Stimulated activated CD8-positive, alpha-beta memory T cell treated with anti-CD3 and anti-CD28 coated beads, Interleukin-12 subunit alpha, Interleukin-12 subunit beta, amount 100 ng/mL, for 24 hours (primary cell): ENCODE data around the gene TMEM54.

Experiments
- DNase-seq: peaks from one replicate; pipeline ENCODE4 v3.0.0-alpha.2; 2020; ENCODE audit errors: extremely low read depth

Gene TMEM54, protein sequence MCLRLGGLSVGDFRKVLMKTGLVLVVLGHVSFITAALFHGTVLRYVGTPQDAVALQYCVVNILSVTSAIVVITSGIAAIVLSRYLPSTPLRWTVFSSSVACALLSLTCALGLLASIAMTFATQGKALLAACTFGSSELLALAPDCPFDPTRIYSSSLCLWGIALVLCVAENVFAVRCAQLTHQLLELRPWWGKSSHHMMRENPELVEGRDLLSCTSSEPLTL

DNA sequence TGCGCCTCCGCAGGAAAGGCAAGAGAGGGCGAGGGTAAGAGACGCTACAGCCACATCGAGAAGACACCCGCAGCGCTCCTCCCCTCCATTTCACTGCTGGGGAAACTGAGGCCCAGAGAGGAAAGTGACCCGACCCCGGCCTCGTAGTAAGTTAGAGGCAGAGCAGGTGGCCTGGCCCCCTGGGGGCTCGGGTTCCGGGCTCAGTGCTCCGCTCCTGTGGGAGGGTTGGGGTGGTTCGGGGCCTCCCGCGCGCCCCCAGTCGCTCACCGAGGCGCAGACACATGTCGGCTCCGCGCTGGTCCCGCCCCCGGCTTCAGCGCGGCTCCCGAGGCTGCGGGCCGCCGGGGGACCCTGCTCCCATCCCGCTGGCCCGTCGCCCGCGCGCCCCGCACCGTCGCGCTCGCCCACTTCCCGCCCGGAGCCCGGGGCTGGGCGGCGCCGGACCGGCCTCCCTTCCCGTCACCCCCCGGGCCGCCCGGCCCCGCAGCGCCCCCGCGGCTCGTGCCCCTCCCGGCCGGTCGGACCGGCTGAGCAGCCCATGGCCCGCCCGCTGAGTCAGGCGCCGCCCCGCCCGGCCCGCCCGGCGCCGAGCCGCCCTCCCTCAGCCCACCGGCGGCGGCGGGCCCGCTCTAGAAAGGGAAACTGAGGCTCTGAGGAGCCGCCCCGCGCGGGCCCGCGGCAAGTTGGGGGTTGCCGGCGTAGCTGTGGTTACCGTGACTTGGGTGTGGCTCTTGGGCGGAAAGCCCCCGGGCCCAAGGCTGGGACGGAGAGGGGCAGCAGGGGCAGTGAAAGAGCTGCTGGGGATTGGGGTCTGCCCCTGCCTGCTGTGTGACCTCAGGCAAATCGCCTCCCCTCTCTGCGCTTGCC lies at the start of gene TMEM54:
TSS of gene TMEM54 (minus strand) at position 434 of the 867 bp plus-strand sequence. CDS start at position 283, 151 bp downstream.
- no peak for DNase-seq

DNA sequence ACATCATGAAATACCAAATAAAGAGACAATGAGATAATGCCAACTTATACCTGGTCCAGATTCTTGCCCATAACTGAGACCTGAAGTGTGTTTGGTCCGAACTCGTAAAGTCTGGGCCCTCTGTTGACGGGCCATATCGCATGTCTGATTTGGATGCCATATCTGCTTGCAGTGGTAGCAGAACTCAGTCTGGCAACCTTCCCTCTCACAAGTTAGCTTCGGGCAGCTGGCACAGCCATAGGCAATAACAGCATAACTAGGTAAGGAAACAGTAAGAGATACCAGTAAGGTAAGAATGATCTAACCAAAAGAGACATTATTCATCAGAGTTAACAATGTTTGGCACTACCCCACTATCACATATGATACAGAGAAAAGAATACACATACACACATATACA lies 48.3 kb upstream of the TMEM54 start:
- DNase-seq, result no peak

DNA sequence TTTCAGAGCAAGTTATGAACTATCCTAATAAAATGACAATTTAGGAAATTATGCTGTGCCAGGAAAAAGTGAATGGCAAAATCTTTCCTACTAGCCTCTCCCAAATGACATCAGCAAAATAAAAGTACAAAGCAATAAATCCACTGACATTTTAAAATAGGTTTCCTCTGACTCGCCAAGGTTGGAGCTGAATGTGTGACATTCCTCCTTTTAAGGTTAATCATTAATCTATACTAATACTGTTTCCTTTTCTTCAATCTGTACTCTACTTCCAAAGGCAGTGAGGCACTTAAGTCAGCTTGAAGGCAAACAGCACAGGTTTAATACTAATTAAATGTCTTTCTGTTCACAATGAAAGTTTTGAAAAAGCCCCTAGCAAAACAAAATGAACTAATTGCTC lies 47.7 kb upstream of the TMEM54 start:
- no peak for DNase-seq

DNA sequence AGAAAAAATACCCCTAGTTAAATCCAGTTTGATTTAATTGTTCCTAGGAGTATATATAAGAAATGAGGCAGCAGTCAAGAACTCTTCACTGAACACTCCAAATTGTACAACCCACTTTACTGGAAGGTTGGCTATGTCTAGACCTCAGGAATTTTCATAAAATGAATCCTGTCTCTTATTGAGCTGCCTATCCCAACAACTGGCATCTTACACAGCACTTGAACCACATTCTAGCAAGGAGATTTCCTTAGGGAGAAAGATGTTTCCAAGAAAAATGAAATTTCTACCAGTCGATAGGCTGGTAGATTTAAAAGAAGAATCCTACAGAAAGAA lies 47.2 kb upstream of the TMEM54 start:
- DNase-seq, result no peak

DNA sequence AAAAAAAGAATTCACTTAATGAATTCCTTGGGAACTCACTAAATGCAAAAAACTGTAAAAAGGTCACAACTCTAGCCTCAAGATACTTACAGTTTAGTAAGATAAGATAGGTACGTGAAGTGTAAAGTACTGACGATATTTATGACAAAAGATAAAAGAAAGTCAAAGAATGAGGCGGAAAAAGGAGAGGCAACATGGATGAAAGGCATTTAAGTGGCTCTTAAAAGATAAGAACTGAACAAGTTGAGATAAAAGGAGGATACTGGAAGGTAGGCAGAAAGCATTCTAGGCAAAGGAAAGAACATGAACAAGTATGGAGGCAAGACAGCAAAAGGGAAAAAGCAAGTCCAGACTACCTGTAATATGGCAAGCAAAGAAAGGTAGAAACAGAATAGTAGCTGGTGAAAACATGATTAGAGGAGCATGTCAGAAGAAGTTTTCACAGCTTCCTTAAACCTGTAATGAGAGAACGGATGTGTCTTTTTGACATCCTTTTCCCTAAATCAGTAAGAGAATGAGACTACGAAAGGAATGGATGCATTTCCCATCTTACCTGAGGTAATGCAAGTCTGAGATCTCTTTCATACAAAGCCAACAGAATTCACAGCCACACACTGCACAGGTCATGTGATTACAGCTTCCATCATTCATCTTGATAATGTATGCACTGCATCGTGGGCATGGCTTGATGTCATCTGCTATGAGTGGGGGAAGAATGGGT lies 46.6 kb upstream of the TMEM54 start:
- DNase-seq, result no peak

DNA sequence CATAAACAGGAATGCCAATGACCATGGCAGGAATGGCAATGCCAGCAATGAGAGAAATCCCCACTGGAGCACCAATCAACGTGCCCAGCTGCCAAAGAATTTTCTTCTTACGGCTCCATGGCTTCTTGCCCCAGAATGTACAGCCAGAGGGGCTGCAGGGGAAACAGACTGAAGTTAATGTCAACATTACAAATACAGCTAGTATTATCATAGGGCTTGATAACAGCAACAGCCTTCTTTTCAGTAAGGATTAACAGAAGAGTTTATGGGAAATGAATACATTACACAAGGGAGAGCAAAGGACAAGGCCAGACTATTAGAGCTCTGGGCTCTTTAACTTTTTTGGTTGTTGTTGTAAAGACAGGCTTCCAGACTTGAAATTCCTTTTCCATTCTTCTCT lies 45.2 kb upstream of the TMEM54 start:
- DNase-seq, result no peak

DNA sequence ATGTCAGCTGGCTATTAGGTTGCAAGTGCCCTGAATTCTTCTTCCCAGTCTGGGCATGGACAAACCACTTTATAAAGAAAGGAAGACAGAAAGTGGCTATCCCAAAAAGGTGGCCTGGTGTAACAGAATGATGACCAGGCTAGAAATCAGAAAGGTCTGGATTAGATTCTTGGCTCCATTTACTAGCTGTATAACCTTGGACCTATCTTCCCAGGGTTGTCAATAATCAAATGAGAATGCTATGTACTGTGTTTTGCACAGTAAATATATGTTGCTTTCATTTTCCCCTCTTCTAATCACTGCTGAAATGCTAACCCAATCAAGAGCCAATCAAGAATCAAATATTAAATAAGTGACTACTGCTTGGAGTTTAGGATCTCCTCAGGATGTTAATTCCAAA lies 43.0 kb upstream of the TMEM54 start:
- DNase-seq, result no peak

DNA sequence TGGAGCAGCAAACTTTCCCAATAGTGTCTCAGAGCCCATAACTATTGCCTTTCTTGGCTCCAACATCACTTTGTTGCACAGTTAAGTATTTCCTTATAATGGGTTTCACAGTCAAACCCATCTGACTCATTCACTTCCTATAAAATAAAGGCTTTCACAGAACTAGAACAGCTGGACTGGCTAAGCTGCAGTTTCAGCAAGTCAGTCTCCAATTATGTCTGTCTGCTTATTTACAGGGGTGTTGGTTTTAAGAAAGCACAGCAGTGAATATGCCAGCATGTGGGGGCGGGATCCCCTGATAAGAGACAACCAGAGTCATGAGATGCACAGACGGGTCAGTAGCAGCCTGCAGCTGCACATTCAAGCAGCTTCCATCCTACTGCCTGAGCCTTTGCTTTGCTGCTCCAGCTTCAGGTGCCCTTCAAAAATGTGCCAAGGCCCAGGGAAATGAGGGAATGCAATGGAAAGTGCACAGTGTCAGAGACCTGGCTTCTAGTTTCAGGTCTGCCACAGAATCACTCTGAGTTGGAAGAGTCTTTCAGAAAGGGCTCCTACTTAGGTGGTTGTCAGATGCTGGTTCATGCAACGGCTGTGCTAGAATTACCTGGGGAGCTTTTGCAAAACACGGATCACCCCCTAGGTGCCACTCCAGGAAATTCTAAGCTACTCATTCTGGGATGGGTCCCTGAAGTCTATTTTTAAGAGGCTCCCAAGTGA lies 38.6 kb upstream of the TMEM54 start:
- no peak for DNase-seq

DNA sequence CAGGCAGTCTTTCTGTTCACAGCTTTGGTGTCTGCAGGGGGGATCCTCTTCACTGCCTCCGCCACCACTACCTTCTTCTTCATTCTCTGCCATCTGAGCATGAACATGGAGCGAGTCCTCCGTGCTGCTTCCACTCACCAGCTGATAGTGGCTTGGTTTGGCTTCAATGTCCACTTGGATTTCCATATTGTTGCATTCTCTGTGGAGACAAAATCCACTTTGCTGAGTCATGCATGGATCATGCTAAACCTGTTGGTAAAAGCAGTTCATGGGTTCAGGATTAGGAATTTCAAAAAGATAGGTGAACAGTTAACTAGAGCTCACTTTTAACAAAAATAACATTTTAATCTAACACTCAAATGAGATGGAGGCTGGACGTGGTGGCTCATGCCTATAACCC lies 35.9 kb upstream of the TMEM54 start:
- DNase-seq, result no peak

DNA sequence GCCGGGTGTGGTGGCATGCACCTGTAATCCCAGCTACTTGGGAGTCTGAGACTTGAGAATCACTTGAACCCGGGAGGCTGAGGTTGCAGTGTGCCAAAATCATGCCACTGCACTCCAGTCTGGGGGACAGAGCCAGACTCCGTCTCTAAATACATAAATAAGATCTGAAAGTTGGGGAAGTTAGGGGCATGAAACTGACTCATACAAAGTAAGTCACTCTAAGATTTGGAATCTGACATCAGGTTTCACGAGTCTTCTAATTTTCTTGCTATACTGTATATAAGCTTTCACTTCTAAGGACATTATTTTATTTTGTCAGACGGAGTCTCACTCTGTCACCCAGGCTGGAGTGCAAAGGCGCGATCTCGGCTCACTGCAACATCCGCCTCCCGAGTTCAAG lies 33.3 kb upstream of the TMEM54 start:
- DNase-seq, result no peak

DNA sequence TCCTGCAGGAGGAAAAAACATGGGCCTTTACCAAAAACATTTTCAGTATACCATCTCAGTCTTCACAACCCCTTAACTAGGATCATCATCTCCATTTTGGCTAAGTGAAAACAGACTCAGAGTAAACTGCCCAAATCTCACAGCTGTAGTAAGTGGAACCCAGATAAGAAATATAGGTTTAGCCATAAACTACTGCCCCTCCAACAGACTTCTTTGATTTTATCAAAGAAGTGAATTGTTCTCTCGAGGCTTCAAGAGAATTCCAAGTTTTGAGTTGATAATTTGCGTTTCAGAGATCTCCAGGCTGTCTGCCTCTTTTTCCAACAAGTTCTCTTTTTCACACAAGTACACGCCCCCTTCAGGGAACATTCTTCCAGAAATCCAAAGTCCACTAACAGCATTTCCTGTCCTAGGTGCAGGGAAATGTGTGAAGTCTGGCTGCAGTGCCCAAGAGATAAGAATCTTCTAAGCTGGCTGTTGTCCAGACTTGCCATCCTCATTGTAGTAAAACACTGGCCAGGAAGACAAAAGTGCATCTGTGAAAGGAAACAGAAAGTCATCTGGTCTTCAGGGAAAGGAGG lies 32.6 kb upstream of the TMEM54 start:
- no peak for DNase-seq

DNA sequence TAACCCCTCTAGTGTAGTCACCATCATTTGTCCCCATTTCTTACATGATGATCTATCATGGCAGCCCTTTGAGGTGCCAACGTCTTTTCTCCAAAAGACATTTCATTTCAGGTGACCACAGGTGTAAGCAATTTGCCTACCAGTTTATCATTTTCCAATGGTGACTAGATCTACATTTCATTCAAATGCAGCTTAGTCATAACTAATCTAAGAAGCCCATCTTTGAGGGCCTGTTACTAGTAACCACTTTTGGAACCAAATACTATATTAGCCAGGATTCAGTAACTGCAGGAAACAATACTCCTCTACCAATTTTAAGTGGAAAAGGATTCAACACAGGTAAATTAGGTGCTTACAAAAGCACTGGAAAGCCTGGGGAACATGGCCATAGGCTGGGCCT lies 30.6 kb upstream of the TMEM54 start:
- DNase-seq, result no peak

DNA sequence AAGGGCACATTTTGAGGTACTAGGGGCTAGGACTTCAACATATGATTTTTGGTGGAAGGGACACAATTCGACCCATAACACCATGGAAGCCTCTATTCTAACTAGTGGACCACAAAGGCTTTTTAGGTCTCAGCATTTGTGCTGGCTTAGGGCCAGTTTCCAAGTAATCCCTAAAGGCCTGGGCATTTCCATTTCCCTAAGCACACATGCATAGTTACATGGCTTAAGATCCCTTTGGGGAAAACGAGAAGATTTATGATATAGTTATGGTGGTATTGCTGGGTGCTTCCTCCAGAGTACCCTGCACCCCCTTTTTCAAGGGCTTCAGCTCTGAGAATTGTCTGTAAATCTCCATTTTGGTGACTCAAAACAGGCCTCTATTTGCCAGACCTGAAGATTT lies 28.2 kb upstream of the TMEM54 start:
- no peak for DNase-seq

DNA sequence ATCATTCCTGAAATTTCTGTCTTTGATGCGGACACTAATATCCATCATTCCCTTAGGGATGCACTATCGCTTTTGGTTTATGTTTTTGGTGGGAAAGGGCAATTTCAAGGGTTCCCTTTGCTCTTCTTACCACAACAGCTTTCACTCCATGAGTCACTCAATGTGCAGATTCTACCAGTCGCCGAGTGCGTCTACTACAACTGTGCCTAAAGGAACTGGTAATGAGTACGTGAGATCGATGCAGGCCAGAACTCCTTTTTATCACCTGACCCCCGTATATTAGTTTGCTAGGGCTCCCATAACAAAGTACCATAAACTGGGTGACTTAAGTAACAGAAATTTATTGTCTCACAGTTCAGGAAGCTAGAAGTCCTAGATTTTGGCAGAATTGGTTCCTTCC lies 27.5 kb upstream of the TMEM54 start:
- DNase-seq, result no peak

DNA sequence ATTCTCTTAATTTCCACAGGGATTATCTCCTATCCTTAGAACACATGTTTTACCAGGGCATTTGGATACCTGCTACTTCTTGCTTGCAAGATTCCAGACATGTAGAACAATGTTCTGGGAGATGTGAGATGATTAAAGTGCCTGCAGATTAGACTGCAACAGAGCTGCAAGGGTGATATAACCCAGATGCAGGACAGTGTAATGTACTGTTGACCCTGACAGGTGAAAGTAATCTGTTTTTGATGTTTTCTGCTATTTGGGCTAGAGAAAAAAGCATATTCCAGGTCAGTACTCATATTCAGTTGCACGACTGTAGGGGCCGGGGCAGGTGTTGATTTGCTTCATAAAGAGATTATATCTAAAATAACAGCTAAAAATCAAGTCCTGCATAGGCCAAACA lies 27.1 kb upstream of the TMEM54 start:
- no peak for DNase-seq

DNA sequence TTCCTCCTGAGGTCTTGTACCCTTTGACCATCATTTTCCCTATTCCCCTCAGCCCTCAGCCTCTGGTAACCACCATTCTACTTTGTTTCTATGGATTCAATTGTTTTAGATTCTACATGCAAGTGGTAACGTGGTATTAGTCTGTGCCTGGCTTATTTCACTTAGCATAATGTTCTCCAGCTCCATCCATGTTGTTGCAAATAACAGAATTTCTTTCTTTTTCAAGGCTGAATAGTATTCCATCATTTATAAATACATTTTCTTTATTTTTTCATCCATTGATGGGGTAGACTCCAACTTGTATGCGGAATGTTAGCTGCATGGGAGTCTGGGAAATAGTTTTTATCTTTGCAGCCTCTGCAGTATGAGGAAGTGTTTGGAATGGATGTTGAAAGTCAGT lies 26.3 kb upstream of the TMEM54 start:
- DNase-seq, result no peak

DNA sequence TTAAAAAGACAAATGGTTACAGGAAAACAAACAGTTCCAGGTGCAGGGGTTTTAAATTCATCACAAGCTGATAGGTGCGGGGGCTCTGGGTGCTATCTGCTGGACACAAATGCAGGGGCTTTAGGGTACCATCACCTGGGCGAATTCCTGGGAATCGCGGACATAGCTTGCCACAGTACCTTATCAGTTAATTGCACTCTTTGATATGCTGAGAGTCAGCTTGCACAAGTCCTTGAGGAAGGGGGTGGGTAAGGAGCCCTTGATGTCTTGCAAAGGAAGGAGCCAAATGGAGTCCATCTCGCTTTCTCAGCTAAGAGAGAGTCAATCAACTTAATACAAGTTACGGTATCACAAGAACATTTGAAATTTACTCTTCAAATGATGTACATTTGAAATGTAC lies 25.4 kb upstream of the TMEM54 start:
- DNase-seq, result no peak

DNA sequence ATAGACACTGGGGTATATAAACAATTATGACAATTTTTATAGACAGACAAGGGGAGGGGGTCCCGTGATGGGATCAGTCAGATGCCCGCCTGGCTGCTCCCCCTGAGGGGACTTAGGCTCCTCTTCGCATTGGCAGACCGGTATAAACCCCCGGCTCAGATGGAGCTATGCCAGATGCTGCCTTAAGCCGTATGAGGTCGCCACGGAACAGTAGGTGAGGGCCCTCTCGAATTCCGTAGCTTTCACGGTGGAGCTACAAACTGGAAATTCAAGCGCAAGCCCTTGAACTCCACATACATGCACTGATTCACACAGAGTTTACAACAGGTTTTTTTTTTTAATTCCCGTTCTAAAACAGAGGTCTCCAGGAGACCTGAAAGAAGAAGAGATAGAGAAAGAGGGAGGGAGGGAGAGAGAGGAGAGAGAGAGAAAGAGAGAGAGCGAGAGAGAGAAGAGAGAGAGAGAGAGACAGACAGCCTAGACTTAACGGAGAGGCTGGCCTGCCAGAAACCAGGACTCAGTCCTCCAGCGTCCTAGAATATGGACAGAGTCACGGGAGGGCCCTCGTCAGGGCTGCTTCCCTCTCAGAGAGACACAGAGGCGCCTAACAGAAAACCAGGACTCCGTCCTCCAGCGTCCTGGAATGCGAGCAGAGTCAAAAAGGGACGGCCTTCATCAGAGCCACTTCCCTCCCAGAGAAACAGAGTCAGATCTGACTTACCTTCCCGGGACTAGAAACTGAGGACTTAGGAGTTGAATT lies 24.4 kb upstream of the TMEM54 start:
- DNase-seq, result no peak

DNA sequence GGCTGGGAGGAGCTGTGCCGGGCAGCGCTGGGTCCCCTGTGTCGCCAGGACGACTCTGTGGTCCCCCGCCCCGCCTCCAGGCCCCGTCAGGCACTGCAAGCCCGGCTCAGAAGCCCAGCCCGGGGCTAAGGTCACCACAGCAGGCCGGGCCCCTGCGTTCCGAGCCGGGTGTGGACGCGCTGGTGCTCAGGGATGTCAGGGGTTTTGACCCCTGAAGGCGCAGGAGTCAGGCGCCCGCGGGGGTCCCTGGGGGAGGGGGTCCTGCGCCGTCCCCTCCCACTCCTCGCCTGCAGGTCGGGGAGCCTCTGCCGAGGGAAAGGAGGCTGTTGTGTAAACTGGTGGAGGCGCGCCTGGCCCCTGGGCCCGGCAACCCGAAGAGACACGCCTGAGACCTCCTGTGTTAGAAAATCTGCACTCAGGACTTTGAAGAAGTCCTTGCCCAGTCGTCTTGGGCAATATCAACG lies 23.7 kb upstream of the TMEM54 start:
- no peak for DNase-seq

DNA sequence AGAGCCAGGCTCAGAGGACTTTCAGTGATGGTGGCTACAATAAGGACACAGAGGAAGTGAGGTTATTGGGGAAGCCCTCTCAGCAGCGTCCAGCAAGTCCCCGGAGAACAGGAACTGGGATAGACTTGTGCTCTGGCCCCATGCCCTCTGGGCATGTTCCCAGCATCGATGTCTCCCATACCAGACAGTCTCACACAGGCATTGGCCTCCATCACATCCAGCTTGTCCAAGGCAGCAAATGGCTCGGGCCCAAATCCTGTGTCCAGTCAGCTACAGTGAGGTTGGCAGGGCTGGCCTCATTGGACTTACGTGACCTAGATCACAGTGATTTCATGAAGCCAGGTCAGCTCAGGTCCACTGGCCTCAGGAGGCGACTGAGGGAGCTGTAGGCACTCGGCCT lies 19.6 kb upstream of the TMEM54 start:
- DNase-seq, result no peak
